ENCODE data around the gene LBHD1. TPM values are rescaled to one million over a fixed set of nuclear protein-coding genes. Genes with fewer than 3 reads are reported as not detected.
A peak's percentile ranks its signal among the peaks of the same experiment; 100 is the strongest.

LBHD1 gene
- total and polyA plus RNA-seq, 2 donors from 2014 or later = 5.3 to 7.9 TPM

- FAIRE-seq (peak; percentile 51), DNase-seq (peak; percentile 98 to 99 (median 99))
- Histone ChIP-seq H3K9me3 (ENCODE audit: control insufficient read depth in 2 of 3, insufficient read depth in 1 of 3, low read length in 3 of 3) (no peaks in the 10 kb centered on the region), H3K27ac (ENCODE audit: low read depth in 2 of 2, low read length in 2 of 2) (peak overlapping the region; percentile 89 to 97), H3K4me1 (ENCODE audit: control insufficient read depth in 2 of 3, insufficient read depth in 2 of 3, low read depth in 1 of 3, low read length in 3 of 3) (peaks cover 0 to 37% (median 30%) of the 10 kb centered on the region in 3 donors), H3K27me3 (ENCODE audit: control insufficient read depth, insufficient read depth, low read length) (no peaks in the 10 kb centered on the region), H3K36me3 (ENCODE audit: control insufficient read depth in 2 of 3, insufficient read depth in 3 of 3, low read length in 3 of 3) (peaks cover 6 to 26% (median 6%) of the 10 kb centered on the region in 3 donors), H3K9ac (ENCODE audit: low read length in 3 of 3) (peak overlapping the region; percentile 83 to 98 (median 92)), H3K4me3 (ENCODE audit: low read length in 3 of 3) (peak overlapping the region; percentile 87 to 91 (median 88))
- intact Hi-C loops (cut with DNase I) = no loop called here
- peak; percentile 10 for TF ChIP-seq CTCF (IDR thresholded peaks at IDR 0.05; ENCODE audit: borderline replicate concordance, extremely low read depth, insufficient read depth)
Observed at GRCh38 chr11:62709247-62710000, 37.4 kb upstream of the LBHD1 start.

- Histone ChIP-seq H3K9me3 (ENCODE audit: control insufficient read depth in 2 of 3, insufficient read depth in 1 of 3, low read length in 3 of 3) (no peaks in the 10 kb centered on the region), H3K4me3 (ENCODE audit: low read length in 3 of 3) (peak overlapping the region; percentile 87 to 91 (median 88)), H3K36me3 (ENCODE audit: control insufficient read depth in 2 of 3, insufficient read depth in 3 of 3, low read length in 3 of 3) (peaks cover 3 to 21% (median 6%) of the 10 kb centered on the region in 3 donors), H3K9ac (ENCODE audit: low read length in 3 of 3) (peak overlapping the region; percentile 83 to 98 (median 92)), H3K4me1 (ENCODE audit: control insufficient read depth in 2 of 3, insufficient read depth in 2 of 3, low read depth in 1 of 3, low read length in 3 of 3) (peaks cover 0 to 37% (median 30%) of the 10 kb centered on the region in 3 donors), H3K27ac (ENCODE audit: low read depth in 2 of 2, low read length in 2 of 2) (peak overlapping the region; percentile 89 to 93), H3K27me3 (ENCODE audit: control insufficient read depth, insufficient read depth, low read length) (no peaks in the 10 kb centered on the region)
- intact Hi-C loops (cut with DNase I) = no loop called here
- no peak for TF ChIP-seq CTCF (IDR thresholded peaks at IDR 0.05; ENCODE audit: borderline replicate concordance, extremely low read depth, insufficient read depth)
- DNase-seq = peak in 2 of 5 donors; percentile 22 to 82
- FAIRE-seq = no peak
Observed at GRCh38 chr11:62708793-62709192, 36.7 kb upstream of the LBHD1 start.

GRCh38 chr11:62708392-62708791 lies 36.3 kb upstream of the LBHD1 start:
- Histone ChIP-seq H3K4me1 (ENCODE audit: control insufficient read depth in 2 of 3, insufficient read depth in 2 of 3, low read depth in 1 of 3, low read length in 3 of 3) (peaks cover 0 to 33% (median 30%) of the 10 kb centered on the region in 3 donors), H3K4me3 (ENCODE audit: low read length in 3 of 3) (peak overlapping the region; percentile 87 to 91 (median 88)), H3K36me3 (ENCODE audit: control insufficient read depth in 2 of 3, insufficient read depth in 3 of 3, low read length in 3 of 3) (peaks cover 0 to 17% (median 2%) of the 10 kb centered on the region in 3 donors), H3K9ac (ENCODE audit: low read length in 3 of 3) (peak overlapping the region; percentile 51 to 98 (median 83)), H3K27ac (ENCODE audit: low read depth in 2 of 2, low read length in 2 of 2) (peak overlapping the region; percentile 32 to 89), H3K9me3 (ENCODE audit: control insufficient read depth in 2 of 3, insufficient read depth in 1 of 3, low read length in 3 of 3) (no peaks in the 10 kb centered on the region), H3K27me3 (ENCODE audit: control insufficient read depth, insufficient read depth, low read length) (no peaks in the 10 kb centered on the region)
- no peak for TF ChIP-seq CTCF (IDR thresholded peaks at IDR 0.05; ENCODE audit: borderline replicate concordance, extremely low read depth, insufficient read depth)
- DNase-seq (peak in 2 of 5 donors; percentile 8 to 66), FAIRE-seq (no peak)
- intact Hi-C loops (cut with DNase I) = no loop called here
